Right lobe of liver (tissue), 4 donors: ENCODE data around the gene KRT80.

Experiments
- POLR2A ChIP-seq: fragments of 450-650 bp; IDR thresholded peaks from one replicate; pipeline ENCODE4 v1.6.1; 2017; ENCODE audit warnings: antibody characterized with exemption, mild to moderate bottlenecking
- TF ChIP-seq, protein P1 (sequence below), 4 donors: fragments of 200-600 bp in 3 of 4; fragments of 450-650 bp in 1 of 4; IDR thresholded peaks; one replicate each; pipeline versions ENCODE4 v1.5.1 to v1.8.0; 2016 to 2022; ENCODE audit warnings: antibody characterized with exemption in 4 of 4, mild to moderate bottlenecking in 2 of 4
- donor health status: DM: no; HTN: no; CAD: no.
- donor health status: DM: no; HTN: no; CAD: no.
- donor health status: DM: no; HTN: yes; CAD: no.

DNA sequence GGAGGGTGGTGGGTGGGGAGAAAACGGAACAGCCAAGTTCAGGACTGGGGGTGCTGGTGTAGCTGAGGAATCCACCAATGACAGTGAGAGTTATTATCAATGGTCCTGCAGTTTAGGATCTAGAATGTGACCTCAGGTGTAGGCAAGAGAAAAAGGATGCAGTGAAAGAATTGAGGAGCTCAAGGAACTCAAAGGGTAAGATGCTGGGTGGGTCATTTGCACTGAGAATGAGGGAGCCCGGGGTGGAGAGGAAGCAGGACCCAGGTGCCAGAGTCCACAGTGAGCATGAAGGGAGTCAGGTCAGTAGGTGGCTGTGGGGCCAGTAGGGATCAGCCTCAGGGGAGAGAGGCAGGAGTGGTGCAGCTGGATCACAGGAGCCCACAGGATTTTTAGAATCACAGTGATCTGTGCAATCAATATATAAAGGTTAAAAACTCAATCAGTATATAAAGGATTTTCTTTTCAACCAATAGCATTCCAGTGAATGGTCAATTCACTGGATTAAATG lies 38.1 kb upstream of the KRT80 start:
- TF ChIP-seq, protein P1, sequence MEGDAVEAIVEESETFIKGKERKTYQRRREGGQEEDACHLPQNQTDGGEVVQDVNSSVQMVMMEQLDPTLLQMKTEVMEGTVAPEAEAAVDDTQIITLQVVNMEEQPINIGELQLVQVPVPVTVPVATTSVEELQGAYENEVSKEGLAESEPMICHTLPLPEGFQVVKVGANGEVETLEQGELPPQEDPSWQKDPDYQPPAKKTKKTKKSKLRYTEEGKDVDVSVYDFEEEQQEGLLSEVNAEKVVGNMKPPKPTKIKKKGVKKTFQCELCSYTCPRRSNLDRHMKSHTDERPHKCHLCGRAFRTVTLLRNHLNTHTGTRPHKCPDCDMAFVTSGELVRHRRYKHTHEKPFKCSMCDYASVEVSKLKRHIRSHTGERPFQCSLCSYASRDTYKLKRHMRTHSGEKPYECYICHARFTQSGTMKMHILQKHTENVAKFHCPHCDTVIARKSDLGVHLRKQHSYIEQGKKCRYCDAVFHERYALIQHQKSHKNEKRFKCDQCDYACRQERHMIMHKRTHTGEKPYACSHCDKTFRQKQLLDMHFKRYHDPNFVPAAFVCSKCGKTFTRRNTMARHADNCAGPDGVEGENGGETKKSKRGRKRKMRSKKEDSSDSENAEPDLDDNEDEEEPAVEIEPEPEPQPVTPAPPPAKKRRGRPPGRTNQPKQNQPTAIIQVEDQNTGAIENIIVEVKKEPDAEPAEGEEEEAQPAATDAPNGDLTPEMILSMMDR (IDR thresholded peaks at IDR 0.05) = no peak
- no peak for TF ChIP-seq POLR2A
